HepG2 (cell line): ENCODE results near the gene GRID1. TPM values are rescaled to one million over a fixed set of nuclear protein-coding genes. Genes with fewer than 3 reads are reported as not detected.

Source experiments
- ATAC-seq: fragments of 200-7000 bp; cut with Tn5 transposase; 3 replicates; pipeline ENCODE4 v1.9.1; 2020; ENCODE audit warnings: mild to moderate bottlenecking, moderate library complexity
- BruUV-seq: library from RNA; stranded (reverse); fragments of 400-500 nt; replicated peaks from 2 replicates; lab custom pipeline; 2021; lab: Mats Ljungman, UMichigan
- CTCF ChIA-PET: fragments of 300-600 bp; formaldehyde crosslinking; extraction: SDS; loops from one replicate; lab custom pipeline; 2021; ENCODE audit warnings: low total read pairs, inconsistent platforms, low intra/inter-chr PET ratio; lab: Yijun Ruan, JAX
- POLR2A ChIA-PET: fragments of 350-600 bp; sonication (Branson Sonifier 250); formaldehyde crosslinking; loops from one replicate; lab custom pipeline; 2020; ENCODE audit warnings: antibody characterized with exemption, inconsistent platforms; lab: Yijun Ruan, JAX
- DNase-seq: peaks from one replicate; pipeline ENCODE4 v3.0.0-alpha.2; 2015; ENCODE audit warnings: low spot score
- FAIRE-seq: peaks from 3 replicates; lab custom pipeline; 2011; peaks lifted over from hg19 to GRCh38; lab: Jason Lieb, UNC
- H2AFZ ChIP-seq: one replicate; pipeline ENCODE4 v1.6.1; 2011; ENCODE audit warnings: low read length, inconsistent platforms
- H3K27ac ChIP-seq: fragments of 300-600 bp; 3 replicates; pipeline ENCODE4 v1.8.0; 2011; ENCODE audit warnings: mixed run types, mild to moderate bottlenecking, mixed read lengths, low read length, inconsistent platforms; ENCODE audit not compliant: insufficient read depth; ENCODE audit errors: extremely low read length
- H3K27me3 ChIP-seq, 2 experiments: fragments of 200-600 bp in 1 of 2; 2 replicates in 1 of 2; 3 replicates in 1 of 2; pipeline versions ENCODE4 v1.6.0 to v1.8.0; 2011; ENCODE audit warnings: low read length in 2 of 2, mild to moderate bottlenecking in 2 of 2, moderate library complexity in 2 of 2, inconsistent platforms in 1 of 2; ENCODE audit not compliant: insufficient read depth in 2 of 2, control insufficient read depth in 1 of 2
- H3K36me3 ChIP-seq, 2 experiments: fragments of 200-600 bp in 1 of 2; replicated peaks in 1 of 2; 2 replicates in 1 of 2; 3 replicates in 1 of 2; pipeline versions ENCODE4 v1.5.1 to v1.8.0; 2011; ENCODE audit warnings: low read length in 2 of 2, inconsistent platforms in 1 of 2; ENCODE audit not compliant: insufficient read depth in 2 of 2, control insufficient read depth in 1 of 2
- H3K4me1 ChIP-seq: 2 replicates; pipeline ENCODE4 v1.5.1; 2012; ENCODE audit warnings: low read length, inconsistent platforms; ENCODE audit not compliant: insufficient read depth
- H3K4me2 ChIP-seq: 2 replicates; pipeline ENCODE4 v1.6.0; 2011; ENCODE audit warnings: low read depth, low read length, inconsistent platforms
- H3K4me3 ChIP-seq, 3 experiments: fragments of 200-600 bp in 1 of 3; sonication (generic), shearing (Covaris generic) in 1 of 3; replicated peaks in 1 of 3; 2 replicates each; pipeline ENCODE4 v1.5.1; 2011 to 2016; ENCODE audit warnings: low read length in 3 of 3, inconsistent platforms in 2 of 3, low read depth in 2 of 3, mild to moderate bottlenecking in 2 of 3, control low read depth in 1 of 3, mixed read lengths in 1 of 3; ENCODE audit not compliant: insufficient read depth in 1 of 3
- H3K79me2 ChIP-seq: one replicate; pipeline ENCODE4 v1.6.1; 2011; ENCODE audit warnings: low read length, inconsistent platforms; ENCODE audit not compliant: insufficient read depth
- H3K9ac ChIP-seq: 2 replicates; pipeline ENCODE4 v1.6.0; 2011; ENCODE audit warnings: mild to moderate bottlenecking, low read depth, low read length, inconsistent platforms; ENCODE audit not compliant: insufficient read depth
- H3K9me3 ChIP-seq: 2 replicates; pipeline ENCODE4 v1.5.1; 2012; ENCODE audit warnings: mild to moderate bottlenecking, low read length
- H4K20me1 ChIP-seq: 2 replicates; pipeline ENCODE4 v1.6.0; 2011; ENCODE audit warnings: inconsistent platforms, mild to moderate bottlenecking, low read length, moderate library complexity; ENCODE audit not compliant: insufficient read depth
- AKAP8 ChIP-seq: sonication (generic); formaldehyde crosslinking; IDR thresholded peaks from 2 replicates; pipeline ENCODE4 v1.5.1; 2020; ENCODE audit warnings: mild to moderate bottlenecking, missing genetic modification reagents
- DMAP1 ChIP-seq: IDR thresholded peaks from 2 replicates; pipeline ENCODE4 v1.6.1; 2016
- DNMT1 ChIP-seq: sonication (generic); formaldehyde crosslinking; IDR thresholded peaks from 2 replicates; pipeline ENCODE4 v1.5.1; 2020; ENCODE audit warnings: mild to moderate bottlenecking, missing genetic modification reagents
- MIXL1 ChIP-seq: IDR thresholded peaks from 2 replicates; pipeline ENCODE4 v1.6.1; 2016
- ONECUT2 ChIP-seq: sonication (generic); formaldehyde crosslinking; IDR thresholded peaks from 2 replicates; pipeline ENCODE4 v1.4.0; 2020; ENCODE audit warnings: missing genetic modification reagents
- ZNF331 ChIP-seq: sonication (generic); formaldehyde crosslinking; IDR thresholded peaks from 2 replicates; pipeline ENCODE4 v1.4.0; 2020; ENCODE audit warnings: missing genetic modification reagents
- ZNF780A ChIP-seq: sonication (generic); formaldehyde crosslinking; IDR thresholded peaks from 2 replicates; pipeline ENCODE4 v1.8.0; 2022; ENCODE audit warnings: mild to moderate bottlenecking, missing genetic modification reagents, moderate library complexity
- WGBS: methylation state at CpG from one replicate; pipeline ENCODE4 v1.1.6; 2017; ENCODE audit warnings: low lambda C conversion rate; 5-methylcytosine and 5-hydroxymethylcytosine counted together
- in situ Hi-C: cut with HindIII; loops from 2 replicates; pipeline ENCODE4 v1.10.0; 2017; ENCODE audit warnings: low pct_unique_long_range_greater_than_20kb; ENCODE audit not compliant: extremely low pct_ligation_motif_present
- intact Hi-C: fragments of 100-400 bp; cut with micrococcal nuclease; formaldehyde crosslinking; loops from one replicate; pipeline ENCODE4 v1.10.0; 2022; ENCODE audit not compliant: unreplicated experiment
- polyA plus RNA-seq, 8 experiments: library from polyadenylated mRNA; depleted of rRNA in 3 of 8; stranded (reverse) in 7 of 8; unstranded in 1 of 8; fragments of >200 nt; fragmentation: Illumina TruSeq in 4 of 8; extraction: Trizol in 4 of 8; gene quantifications; 2 replicates each; pipeline versions ENCODE4 v1.2.1 to v1.2.3, GENCODE V29; 2011 to 2016; ENCODE audit warnings: low read depth in 4 of 8, missing spikeins in 1 of 8, mixed read lengths in 1 of 8; ENCODE audit not compliant: insufficient read depth in 1 of 8
- total RNA-seq, 5 experiments: library from RNA; depleted of rRNA; stranded (reverse); fragments of >200 nt; fragmentation: Illumina TruSeq; extraction: Trizol; gene quantifications; 2 replicates each; pipeline ENCODE4 v1.2.3, GENCODE V29; 2016; ENCODE audit warnings: low read depth in 1 of 5
- TF ChIP-seq, protein P1 (sequence below): sonication (generic); formaldehyde crosslinking; IDR thresholded peaks from 2 replicates; pipeline ENCODE4 v1.4.0; 2020; ENCODE audit warnings: missing genetic modification reagents
- TF ChIP-seq, protein P2 (sequence below): IDR thresholded peaks from 2 replicates; pipeline ENCODE4 v1.6.1; 2016; ENCODE audit warnings: low read depth, borderline replicate concordance
- TF ChIP-seq, protein P3 (sequence below): IDR thresholded peaks from 2 replicates; pipeline ENCODE4 v1.6.1; 2016; ENCODE audit warnings: low read depth, control low read depth

The GRID1 gene
- total and polyA plus RNA-seq, 2 of the 13 experiments (the other 11 are each of a cell fraction or from before 2014, with no cell fraction given), result 0.05 TPM; not detected in 1

DNA sequence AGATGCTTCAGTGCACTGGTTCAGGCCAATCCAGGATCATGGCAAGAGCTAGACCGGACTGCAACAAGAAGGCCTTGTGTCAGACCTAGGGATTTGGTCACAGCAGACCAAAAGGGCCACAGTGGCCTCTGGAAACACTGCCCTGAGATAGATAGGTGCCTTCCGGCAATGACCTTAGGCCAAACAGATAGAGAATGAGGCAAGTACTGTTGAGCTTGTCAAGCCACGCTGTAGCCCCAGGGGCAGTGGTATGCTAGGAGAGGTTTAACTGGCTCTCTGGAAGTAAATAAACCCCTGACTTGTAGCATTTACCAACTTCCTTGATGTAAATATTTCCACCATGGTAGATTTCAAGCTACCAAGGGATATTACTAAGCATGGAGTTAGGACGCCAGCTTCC is 197.5 kb downstream of the GRID1 start:
- no peak for TF ChIP-seq MIXL1 (CRISPR knock-in tag)
- TF ChIP-seq AKAP8 (CRISPR knock-in tag), result no peak
- no peak for TF ChIP-seq ONECUT2 (CRISPR knock-in tag)
- TF ChIP-seq DNMT1 (CRISPR knock-in tag), result no peak
- no peak for TF ChIP-seq ZNF331 (CRISPR knock-in tag)
- TF ChIP-seq, protein P1, sequence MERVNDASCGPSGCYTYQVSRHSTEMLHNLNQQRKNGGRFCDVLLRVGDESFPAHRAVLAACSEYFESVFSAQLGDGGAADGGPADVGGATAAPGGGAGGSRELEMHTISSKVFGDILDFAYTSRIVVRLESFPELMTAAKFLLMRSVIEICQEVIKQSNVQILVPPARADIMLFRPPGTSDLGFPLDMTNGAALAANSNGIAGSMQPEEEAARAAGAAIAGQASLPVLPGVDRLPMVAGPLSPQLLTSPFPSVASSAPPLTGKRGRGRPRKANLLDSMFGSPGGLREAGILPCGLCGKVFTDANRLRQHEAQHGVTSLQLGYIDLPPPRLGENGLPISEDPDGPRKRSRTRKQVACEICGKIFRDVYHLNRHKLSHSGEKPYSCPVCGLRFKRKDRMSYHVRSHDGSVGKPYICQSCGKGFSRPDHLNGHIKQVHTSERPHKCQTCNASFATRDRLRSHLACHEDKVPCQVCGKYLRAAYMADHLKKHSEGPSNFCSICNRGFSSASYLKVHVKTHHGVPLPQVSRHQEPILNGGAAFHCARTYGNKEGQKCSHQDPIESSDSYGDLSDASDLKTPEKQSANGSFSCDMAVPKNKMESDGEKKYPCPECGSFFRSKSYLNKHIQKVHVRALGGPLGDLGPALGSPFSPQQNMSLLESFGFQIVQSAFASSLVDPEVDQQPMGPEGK (CRISPR knock-in tag), result no peak
- TF ChIP-seq DMAP1 (CRISPR knock-in tag), result no peak
- TF ChIP-seq, protein P2, sequence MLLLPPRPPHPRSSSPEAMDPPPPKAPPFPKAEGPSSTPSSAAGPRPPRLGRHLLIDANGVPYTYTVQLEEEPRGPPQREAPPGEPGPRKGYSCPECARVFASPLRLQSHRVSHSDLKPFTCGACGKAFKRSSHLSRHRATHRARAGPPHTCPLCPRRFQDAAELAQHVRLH (CRISPR knock-in tag), result no peak
- TF ChIP-seq, protein P3, sequence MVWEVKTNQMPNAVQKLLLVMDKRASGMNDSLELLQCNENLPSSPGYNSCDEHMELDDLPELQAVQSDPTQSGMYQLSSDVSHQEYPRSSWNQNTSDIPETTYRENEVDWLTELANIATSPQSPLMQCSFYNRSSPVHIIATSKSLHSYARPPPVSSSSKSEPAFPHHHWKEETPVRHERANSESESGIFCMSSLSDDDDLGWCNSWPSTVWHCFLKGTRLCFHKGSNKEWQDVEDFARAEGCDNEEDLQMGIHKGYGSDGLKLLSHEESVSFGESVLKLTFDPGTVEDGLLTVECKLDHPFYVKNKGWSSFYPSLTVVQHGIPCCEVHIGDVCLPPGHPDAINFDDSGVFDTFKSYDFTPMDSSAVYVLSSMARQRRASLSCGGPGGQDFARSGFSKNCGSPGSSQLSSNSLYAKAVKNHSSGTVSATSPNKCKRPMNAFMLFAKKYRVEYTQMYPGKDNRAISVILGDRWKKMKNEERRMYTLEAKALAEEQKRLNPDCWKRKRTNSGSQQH (CRISPR knock-in tag), result no peak
- TF ChIP-seq ZNF780A (CRISPR knock-in tag), result no peak
- no TSS peak for BruUV-seq
- Histone ChIP-seq H3K9ac (no peak overlapping the region), H3K9me3 (no peaks in the 10 kb centered on the region), H3K27me3 (peaks cover 2 to 6% of the 10 kb centered on the region in 2 experiments; a peak in 3 of 5 replicates), H4K20me1 (no peaks in the 10 kb centered on the region), H3K4me1 (peaks cover 19% of the 10 kb centered on the region), H3K36me3 (no peaks in the 10 kb centered on the region), H3K4me2 (no peak overlapping the region), H3K79me2 (no peaks in the 10 kb centered on the region), H3K4me3 (no peak overlapping the region), H3K27ac (no peak overlapping the region), H2AFZ (no peak overlapping the region)
- ChIA-PET CTCF (no interaction called here), POLR2A (no interaction called here)
- no peak for FAIRE-seq
- no peak; the same call in 2 of the 3 replicates for ATAC-seq
- DNase-seq, result no peak
- intact Hi-C loops (no loop called here), in situ Hi-C loops (no loop called here)
- WGBS, result 23% methylated on average over 3 of the region's 4 CpGs
